SK-N-SH (cell line): ENCODE measurements around the gene TBXAS1. TPM values are rescaled to one million over a fixed set of nuclear protein-coding genes. Genes with fewer than 3 reads are reported as not detected.

Experiments
- CTCF ChIA-PET: fragments of 300-600, 350-600 bp; formaldehyde crosslinking; extraction: SDS; loops from one replicate; lab custom pipeline; 2021; lab: Yijun Ruan, JAX
- POLR2A ChIA-PET: fragments of 350-600 bp; sonication (Branson Sonifier 250); formaldehyde crosslinking; extraction: SDS; loops from one replicate; lab custom pipeline; 2020; ENCODE audit warnings: antibody characterized with exemption, inconsistent platforms; lab: Yijun Ruan, JAX
- DNase-seq: peaks from one replicate; pipeline ENCODE4 v3.0.0; 2012
- H2AFZ ChIP-seq: fragments of 200-600 bp; sonication (generic); 2 replicates; pipeline ENCODE4 v1.8.1; 2016; ENCODE audit warnings: antibody characterized with exemption, mild to moderate bottlenecking, low read depth
- H3F3A ChIP-seq: fragments of 200-600 bp; sonication (generic); replicated peaks from 2 replicates; pipeline ENCODE3; 2016; ENCODE audit warnings: antibody characterized with exemption, mild to moderate bottlenecking; ENCODE audit not compliant: insufficient read depth
- H3K27ac ChIP-seq, 2 experiments: fragments of 200-500 bp in 1 of 2; fragments of 200-600 bp in 1 of 2; sonication (Bioruptor generic) in 1 of 2; sonication (generic), shearing (Covaris generic) in 1 of 2; 2 replicates each; pipeline versions ENCODE4 v1.5.1 to v1.6.1; 2014 to 2016; ENCODE audit warnings: low read depth in 2 of 2, inconsistent platforms in 1 of 2, low read length in 1 of 2, mild to moderate bottlenecking in 1 of 2, mixed read lengths in 1 of 2
- H3K27me3 ChIP-seq: fragments of 200-600 bp; sonication (generic), shearing (Covaris generic); 2 replicates; pipeline ENCODE4 v1.6.1; 2016; ENCODE audit warnings: mixed run types; ENCODE audit not compliant: insufficient read depth
- H3K36me3 ChIP-seq, 2 experiments: fragments of 200-500 bp in 1 of 2; fragments of 200-600 bp in 1 of 2; sonication (Bioruptor generic) in 1 of 2; sonication (generic) in 1 of 2; replicated peaks in 1 of 2; 2 replicates each; pipeline versions ENCODE3 to v1.5.1; 2014 to 2016; ENCODE audit warnings: low read length in 1 of 2, mild to moderate bottlenecking in 1 of 2; ENCODE audit not compliant: insufficient read depth in 2 of 2, control insufficient read depth in 1 of 2
- H3K4me1 ChIP-seq, 2 experiments: fragments of 200-500 bp in 1 of 2; fragments of 200-600 bp in 1 of 2; sonication (Bioruptor generic) in 1 of 2; sonication (generic), shearing (Covaris generic) in 1 of 2; 2 replicates each; pipeline versions ENCODE4 v1.5.1 to v1.6.1; 2014 to 2016; ENCODE audit warnings: low read depth in 1 of 2, low read length in 1 of 2, mixed run types in 1 of 2; ENCODE audit not compliant: insufficient read depth in 2 of 2, control insufficient read depth in 1 of 2
- H3K4me2 ChIP-seq: fragments of 200-600 bp; sonication (generic), shearing (Covaris generic); 2 replicates; pipeline ENCODE4 v1.6.1; 2017; ENCODE audit warnings: mixed run types
- H3K4me3 ChIP-seq, 2 experiments: fragments of 200-500 bp in 1 of 2; fragments of 200-600 bp in 1 of 2; sonication (Bioruptor generic) in 1 of 2; sonication (generic), shearing (Covaris generic) in 1 of 2; 2 replicates each; pipeline versions ENCODE4 v1.5.1 to v1.8.1; 2014 to 2016; ENCODE audit warnings: low read depth in 2 of 2, inconsistent platforms in 1 of 2, low read length in 1 of 2, mild to moderate bottlenecking in 1 of 2, mixed read lengths in 1 of 2, moderate library complexity in 1 of 2
- H3K79me2 ChIP-seq: fragments of 200-600 bp; sonication (generic); 2 replicates; pipeline ENCODE4 v1.8.1; 2017; ENCODE audit warnings: mild to moderate bottlenecking; ENCODE audit not compliant: insufficient read depth
- H3K9ac ChIP-seq: fragments of 200-600 bp; sonication (generic); 2 replicates; pipeline ENCODE4 v1.6.1; 2017; ENCODE audit warnings: mixed run types
- H3K9me2 ChIP-seq: fragments of 200-600 bp; sonication (generic); 2 replicates; pipeline ENCODE4 v1.6.1; 2017; ENCODE audit warnings: mixed run types
- H3K9me3 ChIP-seq: fragments of 200-600 bp; sonication (generic); 2 replicates; pipeline ENCODE4 v1.6.1; 2017; ENCODE audit warnings: mixed run types, mild to moderate bottlenecking, moderate library complexity
- H4K20me1 ChIP-seq: fragments of 200-600 bp; sonication (generic); 2 replicates; pipeline ENCODE4 v1.6.1; 2017; ENCODE audit warnings: mild to moderate bottlenecking, mixed run types; ENCODE audit not compliant: insufficient read depth
- CHD2 ChIP-seq: fragments of 150-350 bp; IDR thresholded peaks from 2 replicates; pipeline ENCODE4 v1.6.1; 2018; ENCODE audit warnings: low read length; ENCODE audit not compliant: partially characterized antibody
- CTCF ChIP-seq: fragments of 200-600 bp; sonication (generic); IDR thresholded peaks from 2 replicates; pipeline ENCODE4 v1.6.1; 2017; ENCODE audit warnings: antibody characterized with exemption, mild to moderate bottlenecking, moderate library complexity
- ELF1 ChIP-seq: IDR thresholded peaks from 2 replicates; pipeline ENCODE4 v1.4.0; 2012
- NFIC ChIP-seq: IDR thresholded peaks from 2 replicates; pipeline ENCODE4 v1.4.0; 2012; ENCODE audit warnings: borderline replicate concordance
- RCOR1 ChIP-seq: fragments of 150-350 bp; IDR thresholded peaks from 2 replicates; pipeline ENCODE4 v1.6.1; 2017; ENCODE audit warnings: antibody characterized with exemption, low read length
- REST ChIP-seq: IDR thresholded peaks from 2 replicates; pipeline ENCODE4 v1.6.1; 2012; ENCODE audit warnings: mild to moderate bottlenecking, low read depth, low read length, moderate library complexity
- TAF1 ChIP-seq: IDR thresholded peaks from 2 replicates; pipeline ENCODE4 v1.6.1; 2012; ENCODE audit warnings: low read depth, mild to moderate bottlenecking, low read length, moderate library complexity, borderline replicate concordance
- TEAD4 ChIP-seq: IDR thresholded peaks from 2 replicates; pipeline ENCODE4 v1.4.0; 2012; ENCODE audit warnings: mild to moderate bottlenecking, borderline replicate concordance; ENCODE audit not compliant: insufficient read depth
- USF2 ChIP-seq: fragments of 150-350 bp; IDR thresholded peaks from 2 replicates; pipeline ENCODE4 v1.6.1; 2017; ENCODE audit warnings: antibody characterized with exemption, low read length, low read depth, borderline replicate concordance
- WGBS: methylation state at CpG from one replicate; pipeline ENCODE4 v1.1.6; 2017; ENCODE audit warnings: low lambda C conversion rate; 5-methylcytosine and 5-hydroxymethylcytosine counted together
- polyA plus RNA-seq, 3 experiments: library from polyadenylated mRNA; depleted of rRNA; stranded (reverse); fragments of >200 nt; gene quantifications; 2 replicates each; pipeline ENCODE4 v1.2.3, GENCODE V29; 2012
- TF ChIP-seq, protein P1 (sequence below): fragments of 150-350 bp; IDR thresholded peaks from 2 replicates; pipeline ENCODE4 v1.6.1; 2016; ENCODE audit warnings: mild to moderate bottlenecking, low read depth, low read length

Gene TBXAS1
- polyA plus RNA-seq, 1 of the 3 experiments (the other 2 are of a cell fraction), result 4.4 TPM

DNA sequence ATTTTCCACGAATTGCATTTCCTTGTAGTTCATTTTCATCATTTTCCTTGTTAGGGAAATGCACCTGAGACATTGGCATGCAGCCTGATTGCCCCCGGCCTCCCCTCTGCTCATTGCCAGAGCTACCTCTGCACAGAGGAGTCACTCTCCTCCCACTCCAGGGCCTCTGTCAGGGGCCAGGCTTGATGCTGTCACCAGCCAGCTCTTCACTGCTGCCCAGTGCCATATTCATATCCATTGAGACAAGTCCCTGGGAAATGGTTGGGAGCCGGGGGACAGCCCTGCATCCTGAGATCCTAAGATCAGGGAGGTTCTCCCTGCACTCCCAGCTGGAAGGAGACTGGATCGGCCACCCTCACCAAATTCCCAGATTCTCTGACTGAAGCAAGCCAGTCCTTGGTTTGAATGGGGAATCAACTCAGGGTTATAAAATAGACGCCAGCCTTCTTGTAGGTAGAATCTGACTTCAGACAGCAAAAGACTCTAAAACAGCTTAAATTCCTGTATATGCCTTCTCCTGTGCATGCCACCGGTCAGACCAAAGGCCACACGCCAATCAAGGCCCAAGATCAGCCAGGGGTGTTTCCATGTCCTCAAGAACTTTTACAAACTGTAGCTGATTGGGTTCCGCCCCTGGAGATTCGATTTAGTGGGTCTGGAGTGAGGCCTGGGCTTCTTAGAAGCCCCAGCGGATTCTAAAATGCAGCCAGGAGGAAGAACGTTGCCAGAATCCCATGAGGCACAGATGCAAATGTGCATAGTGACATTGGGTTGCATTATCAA is 147.2 kb downstream of the TBXAS1 start:
- no peaks in the 10 kb centered on the region for H3K36me3 ChIP-seq
- ChIA-PET CTCF (interaction anchor here (0.7 to 1.8 kb wide), 10 partner anchors 8 to 355 kb away, joined by 3 to 6 read pairs (median 4); no protein-coding TSS in a partner anchor), POLR2A (no interaction called here)
- H3K4me1 ChIP-seq, result peaks cover 0 to 3% of the 10 kb centered on the region in 2 experiments; a peak in 1 of 4 replicates
- H3K9ac ChIP-seq, result no peak overlapping the region
- H3K79me2 ChIP-seq, result no peaks in the 10 kb centered on the region
- no peaks in the 10 kb centered on the region for H3K9me3 ChIP-seq
- no peaks in the 10 kb centered on the region for H4K20me1 ChIP-seq
- peaks cover 10% of the 10 kb centered on the region for H3K27me3 ChIP-seq
- WGBS, result 70% methylated on average over 11 of the region's 11 CpGs
- no peak for DNase-seq
- H3F3A ChIP-seq, result no peaks in the 10 kb centered on the region
- no peak overlapping the region for H3K4me3 ChIP-seq
- H2AFZ ChIP-seq, result no peak overlapping the region
- H3K9me2 ChIP-seq, result no peaks in the 10 kb centered on the region
- H3K27ac ChIP-seq, result no peak overlapping the region
- no peak for TF ChIP-seq TEAD4
- no peak for TF ChIP-seq TAF1
- TF ChIP-seq ELF1, result no peak
- no peak for TF ChIP-seq USF2
- TF ChIP-seq, protein P1, sequence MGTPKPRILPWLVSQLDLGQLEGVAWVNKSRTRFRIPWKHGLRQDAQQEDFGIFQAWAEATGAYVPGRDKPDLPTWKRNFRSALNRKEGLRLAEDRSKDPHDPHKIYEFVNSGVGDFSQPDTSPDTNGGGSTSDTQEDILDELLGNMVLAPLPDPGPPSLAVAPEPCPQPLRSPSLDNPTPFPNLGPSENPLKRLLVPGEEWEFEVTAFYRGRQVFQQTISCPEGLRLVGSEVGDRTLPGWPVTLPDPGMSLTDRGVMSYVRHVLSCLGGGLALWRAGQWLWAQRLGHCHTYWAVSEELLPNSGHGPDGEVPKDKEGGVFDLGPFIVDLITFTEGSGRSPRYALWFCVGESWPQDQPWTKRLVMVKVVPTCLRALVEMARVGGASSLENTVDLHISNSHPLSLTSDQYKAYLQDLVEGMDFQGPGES, result no peak
- TF ChIP-seq RCOR1, result no peak
- no peak for TF ChIP-seq CTCF
- no peak for TF ChIP-seq CHD2
- TF ChIP-seq REST, result no peak
- TF ChIP-seq NFIC, result no peak
- no peak overlapping the region for H3K4me2 ChIP-seq
